Stimulated activated CD4-positive, alpha-beta T cell treated with anti-CD3 and anti-CD28 coated beads, Interleukin-15, amount 100 ng/mL, for 1 hour (primary cell): ENCODE measurements around the gene TRAM2.

ENCODE experiments used
- DNase-seq, 2 donors: peaks; one replicate each; pipeline ENCODE4 v3.0.0-alpha.2; 2020; ENCODE audit warnings: low read depth in 1 of 2, low spot score in 1 of 2

Gene TRAM2

DNA sequence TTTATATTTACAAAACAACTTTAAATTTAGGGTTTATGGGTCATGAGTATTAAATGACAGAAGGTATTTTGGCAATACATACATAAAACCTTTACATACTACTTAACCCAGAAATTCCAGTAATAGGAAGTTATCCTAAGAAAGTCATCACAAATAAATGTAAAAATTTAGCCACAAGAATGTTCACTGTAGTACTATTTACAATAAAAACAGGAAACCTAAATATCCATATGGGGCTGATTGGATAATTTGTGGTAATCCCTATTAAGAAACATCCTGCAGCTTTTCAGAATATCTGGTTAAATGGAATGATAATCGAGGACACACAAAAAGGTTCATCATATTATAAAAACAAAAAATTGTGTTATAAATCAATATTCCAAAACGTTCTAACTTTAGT is 44.4 kb downstream of the TRAM2 start:
- no peak for DNase-seq

DNA sequence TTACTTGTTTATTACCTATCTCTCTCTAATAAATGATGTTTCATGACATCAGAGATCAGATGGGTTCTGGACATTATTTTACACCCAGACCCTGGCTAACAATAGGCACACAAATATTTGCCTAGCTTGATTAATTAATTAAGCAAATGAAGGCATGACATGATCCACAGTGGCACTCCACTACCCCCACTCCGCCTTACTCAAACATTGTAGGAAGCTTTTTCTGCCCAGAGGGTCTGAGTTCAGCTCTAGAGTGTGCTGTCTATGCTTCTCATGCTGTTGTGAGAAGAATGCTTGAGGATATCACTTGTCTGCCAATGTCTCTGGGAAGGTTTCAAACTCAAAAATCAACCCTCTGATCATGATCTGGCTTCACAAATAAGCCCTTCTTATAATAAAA is 45.0 kb downstream of the TRAM2 start:
- no peak for DNase-seq

DNA sequence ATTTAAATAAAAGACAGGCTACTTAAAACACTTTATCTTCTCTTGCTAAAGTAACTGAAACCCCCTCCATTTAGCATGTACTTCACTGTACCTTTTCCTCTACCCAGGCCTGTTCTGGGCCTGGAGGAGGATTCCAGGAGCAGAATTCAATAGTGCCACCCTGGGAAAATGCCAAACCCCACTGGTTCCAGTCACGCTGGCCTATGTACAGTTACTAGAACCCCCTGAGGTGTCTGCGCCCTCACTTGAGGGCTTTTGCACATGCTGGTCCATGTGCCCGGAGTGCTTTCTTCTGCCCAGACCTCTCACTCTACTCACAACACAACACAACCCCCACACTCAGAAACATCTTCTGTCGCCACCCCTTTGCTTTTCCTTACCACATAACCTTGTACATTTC is 45.5 kb downstream of the TRAM2 start:
- no peak for DNase-seq

DNA sequence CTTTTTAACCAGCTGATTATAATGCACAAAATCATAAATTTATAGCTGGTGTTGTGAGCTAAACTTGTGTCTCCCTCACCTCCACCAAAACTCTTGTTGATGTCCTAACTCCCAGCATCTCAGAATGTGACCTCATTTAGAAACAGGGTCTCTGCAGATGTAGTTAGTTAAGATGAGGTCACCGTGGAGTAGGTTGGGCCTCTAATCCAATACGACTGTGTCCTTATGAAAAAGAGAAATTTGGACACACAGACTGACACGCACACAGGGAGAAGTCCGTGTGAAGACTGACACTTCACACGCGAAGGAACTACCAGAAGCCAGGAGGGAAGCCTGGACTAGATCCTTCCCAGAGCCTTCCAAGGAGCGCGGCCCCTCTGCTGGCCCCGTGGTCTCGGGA is 46.5 kb downstream of the TRAM2 start:
- no peak for DNase-seq

DNA sequence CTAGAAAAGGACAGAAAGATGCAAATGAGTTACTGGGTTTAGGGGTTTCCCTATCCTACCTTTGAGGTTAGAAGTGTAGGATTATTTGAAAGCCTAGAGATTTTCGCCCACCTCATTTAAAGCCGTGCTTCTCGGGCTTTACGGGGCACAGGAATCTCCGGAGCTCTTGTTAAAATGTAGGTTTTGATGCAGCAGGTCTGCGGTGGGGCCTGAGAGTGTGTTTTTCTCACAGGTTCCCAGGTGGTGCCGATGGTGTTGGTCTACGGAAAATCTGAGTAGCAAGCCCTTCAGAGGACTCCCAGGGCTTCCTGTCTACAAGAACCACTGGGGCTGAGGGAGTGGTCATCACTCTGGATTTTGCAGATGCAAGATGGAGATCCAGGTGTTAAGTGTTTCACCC is 47.5 kb downstream of the TRAM2 start:
- no peak for DNase-seq

DNA sequence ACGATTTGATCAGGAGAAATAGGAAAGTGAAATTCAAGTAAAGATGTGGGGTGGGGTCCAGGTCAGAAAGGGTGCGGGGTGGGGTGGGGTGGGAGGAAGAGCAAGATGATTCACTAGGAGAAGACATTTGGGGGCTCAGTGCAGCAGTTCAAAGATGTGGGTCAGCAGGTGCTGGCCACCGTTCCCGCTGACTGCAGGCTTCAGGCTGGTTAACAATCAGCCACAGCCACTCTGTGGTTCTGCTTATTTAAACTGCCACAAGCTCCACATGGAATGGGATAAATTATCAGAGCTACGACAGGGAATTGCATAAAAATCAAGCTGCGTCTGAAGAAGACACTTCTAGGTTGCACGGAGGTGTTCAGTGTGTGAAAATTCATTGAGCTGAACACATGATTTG is 49.4 kb downstream of the TRAM2 start:
- no peak for DNase-seq

DNA sequence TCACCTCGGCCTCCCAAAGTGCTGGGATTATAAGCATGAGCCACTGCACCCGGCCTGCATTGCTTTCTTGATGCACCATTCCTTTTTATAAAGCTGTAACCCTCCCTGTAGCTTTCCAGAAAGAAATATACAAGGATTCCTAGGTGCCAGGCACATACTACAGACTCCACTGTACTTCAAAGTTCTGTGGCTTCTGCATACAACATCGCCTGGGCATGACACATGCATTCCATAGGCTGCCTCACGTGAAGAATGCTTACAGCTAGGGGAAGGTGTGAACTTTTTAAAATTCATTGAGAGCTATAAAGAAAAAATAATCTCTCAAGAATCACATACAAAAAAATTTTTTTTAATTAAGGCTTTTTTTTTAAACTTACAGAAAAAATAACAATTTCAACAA is 50.2 kb downstream of the TRAM2 start:
- DNase-seq: no peak

DNA sequence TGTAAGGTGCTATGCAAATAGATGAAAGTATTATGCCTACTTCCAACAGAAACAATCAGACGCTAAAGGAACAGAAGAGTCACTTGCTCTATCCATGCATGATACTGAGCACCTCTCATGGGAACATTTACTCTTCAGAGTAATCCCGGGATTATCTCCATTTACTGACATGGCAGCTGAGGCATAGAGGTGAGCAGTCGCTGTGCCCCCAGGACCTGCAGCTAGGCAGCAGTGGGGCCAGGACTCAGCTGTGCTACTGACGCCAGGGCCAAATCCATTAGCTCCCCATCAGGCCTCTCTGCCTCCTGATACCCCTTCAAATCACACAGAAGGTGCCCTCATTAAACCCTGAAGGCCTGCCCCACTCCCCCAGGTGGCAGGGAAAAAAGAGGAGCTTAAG is 51.9 kb downstream of the TRAM2 start:
- no peak for DNase-seq

DNA sequence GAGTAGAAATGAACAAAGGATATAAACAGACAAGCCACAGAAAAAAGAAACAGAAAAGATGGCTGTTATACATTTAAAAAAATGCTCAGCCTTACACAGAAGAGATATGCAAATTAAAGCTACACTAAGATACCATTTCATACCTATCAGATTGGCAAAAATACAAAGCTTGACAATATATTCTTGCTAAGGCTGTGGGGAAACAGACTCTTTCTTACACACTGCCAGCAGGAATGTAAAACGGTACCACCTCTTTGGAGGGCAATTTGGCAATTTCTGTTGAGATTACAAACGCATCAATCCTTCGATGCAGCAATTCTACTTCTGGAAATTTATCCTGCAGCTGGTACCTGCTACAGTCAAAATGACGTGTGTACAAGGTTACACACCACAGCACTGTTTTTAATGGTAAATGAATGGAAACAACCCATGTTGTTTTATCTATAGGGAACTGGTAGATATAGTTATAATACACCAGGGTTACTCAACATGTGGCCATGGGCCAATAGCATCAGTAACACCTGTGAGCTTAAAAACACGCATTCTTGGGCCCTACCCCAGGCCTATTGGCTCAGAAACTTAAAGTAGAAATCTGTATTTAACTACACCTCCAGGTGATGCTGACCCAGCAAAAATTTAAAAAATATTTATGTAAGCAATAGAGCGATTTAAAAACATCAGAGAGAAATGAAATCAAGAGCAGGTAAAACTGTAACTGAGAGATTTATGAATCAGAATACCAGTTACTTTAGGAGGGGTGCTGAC is 53.3 kb downstream of the TRAM2 start:
- no peak for DNase-seq

DNA sequence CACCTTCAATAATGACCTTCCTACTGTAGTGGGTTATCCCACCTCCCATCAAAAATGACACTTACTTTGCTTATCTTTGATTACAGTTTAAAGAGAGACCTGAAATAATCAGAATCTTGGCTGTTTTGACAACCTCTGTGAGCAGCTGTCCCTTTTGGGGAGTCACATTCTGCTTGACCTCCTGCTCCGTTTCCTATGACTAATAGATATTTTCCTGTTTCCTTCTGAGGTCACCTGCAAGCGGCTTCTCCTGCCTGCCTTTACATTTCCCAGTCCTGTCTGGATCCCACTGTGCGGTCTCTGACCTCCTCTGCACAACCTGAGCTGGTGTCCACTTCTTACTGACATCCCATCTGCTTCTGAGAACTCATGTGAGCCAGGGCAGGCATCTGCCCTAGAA is 54.2 kb downstream of the TRAM2 start:
- no peak for DNase-seq

DNA sequence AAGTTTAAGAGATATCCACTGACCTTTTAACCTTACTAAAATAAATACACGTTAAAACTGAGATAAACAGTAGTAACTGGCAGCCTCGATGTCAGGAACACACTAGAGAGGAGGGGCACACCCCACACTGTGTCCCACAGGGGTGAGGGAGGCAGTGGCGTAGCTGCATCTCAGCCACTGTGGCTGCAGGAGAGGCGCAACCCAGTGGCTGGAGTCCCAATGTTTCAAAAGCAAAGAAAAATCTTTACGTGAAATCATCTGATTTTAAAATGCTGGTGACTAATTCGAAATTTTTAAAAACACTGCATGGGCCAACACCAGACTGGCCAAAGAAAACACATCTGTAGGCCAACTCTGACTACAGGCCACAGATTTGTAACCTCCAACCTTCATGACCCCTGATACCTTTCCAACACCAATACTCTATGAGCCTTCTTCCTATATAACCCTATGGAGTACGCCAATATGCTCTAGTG is 54.7 kb downstream of the TRAM2 start:
- DNase-seq: no peak

DNA sequence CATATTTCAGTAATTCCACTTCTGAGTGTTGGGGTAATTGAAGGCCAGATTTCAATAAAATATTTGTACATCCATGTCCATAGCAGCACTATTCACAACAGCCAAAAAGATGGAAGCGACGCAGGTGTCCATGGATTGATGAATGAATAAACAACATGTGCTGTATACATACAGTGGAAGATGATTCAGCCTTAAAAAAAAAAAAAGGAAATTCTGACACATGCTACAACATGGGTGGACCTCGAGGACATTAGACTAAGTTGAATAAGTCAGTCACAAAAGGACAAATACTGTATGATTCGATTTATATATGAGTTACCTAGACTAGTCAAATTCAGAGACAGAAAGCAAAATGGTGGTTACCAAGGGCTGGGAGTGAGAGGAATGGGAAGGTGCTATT is 57.2 kb downstream of the TRAM2 start:
- DNase-seq: no peak

DNA sequence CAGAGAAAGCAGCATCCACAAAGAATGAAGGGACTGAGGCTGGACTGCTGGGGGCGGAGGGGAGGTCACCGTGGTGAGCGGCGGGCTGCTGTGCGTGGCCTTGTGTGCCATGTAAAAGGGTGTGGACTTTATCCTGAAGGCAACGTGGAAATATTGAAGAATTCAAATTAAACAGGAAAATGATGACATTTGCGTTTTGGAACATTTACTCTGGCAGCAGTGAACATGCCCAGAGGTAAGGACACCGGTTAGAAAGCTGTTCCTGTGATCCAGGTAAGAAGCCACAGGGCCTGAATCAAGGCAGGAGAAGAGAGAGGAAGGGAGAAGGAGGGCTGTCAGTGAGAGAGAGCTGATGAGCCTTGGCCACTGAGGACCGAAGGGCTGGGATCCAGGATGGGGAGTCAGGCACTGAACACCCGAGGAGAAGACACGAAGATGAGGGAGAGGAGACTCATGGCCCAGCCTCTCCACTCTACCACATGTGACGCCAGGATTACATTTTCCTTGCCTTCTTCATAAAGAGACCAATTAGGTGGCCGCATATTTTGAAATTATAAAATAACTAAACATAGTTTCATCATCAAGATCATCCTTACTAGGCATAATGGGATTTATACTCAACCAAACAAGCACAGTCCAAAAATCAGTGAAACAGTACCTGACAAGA is 58.4 kb downstream of the TRAM2 start:
- no peak for DNase-seq

DNA sequence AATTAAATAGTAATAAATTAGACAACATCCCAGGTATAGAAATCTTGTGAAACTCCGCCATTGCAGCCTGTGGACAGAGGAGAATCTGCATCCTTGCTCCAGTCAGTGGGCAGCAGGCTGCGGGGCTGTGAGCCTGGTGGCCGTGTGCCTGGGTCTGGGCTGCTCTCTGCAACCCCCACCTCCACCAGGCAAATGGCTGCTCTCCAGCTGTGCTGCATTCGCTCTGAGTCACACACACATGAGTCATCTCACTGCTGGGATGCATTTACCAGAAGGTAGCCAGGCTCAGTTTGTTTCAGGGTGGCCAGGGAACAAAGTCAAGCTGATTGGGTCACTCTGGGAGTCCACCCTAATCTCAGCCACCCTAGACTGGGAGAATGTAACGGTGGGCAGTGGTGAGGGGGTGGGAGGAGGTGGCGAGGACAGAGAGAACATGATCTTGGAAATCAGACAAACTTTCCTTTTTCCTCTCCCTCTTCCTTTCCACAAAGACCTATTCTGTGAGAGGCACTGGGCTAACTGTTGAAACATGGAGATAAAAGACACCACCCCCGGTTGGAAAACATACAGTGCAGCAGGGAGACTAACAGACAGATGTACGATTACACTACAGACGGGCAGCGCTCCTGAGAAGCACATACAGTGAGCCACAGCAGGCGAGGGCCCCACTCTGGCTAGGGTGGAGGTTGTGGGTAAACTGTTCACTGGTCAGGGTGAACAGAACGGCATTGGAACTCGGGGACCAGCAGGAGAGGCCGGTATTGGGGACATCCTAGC is 59.2 kb downstream of the TRAM2 start:
- no peak for DNase-seq

DNA sequence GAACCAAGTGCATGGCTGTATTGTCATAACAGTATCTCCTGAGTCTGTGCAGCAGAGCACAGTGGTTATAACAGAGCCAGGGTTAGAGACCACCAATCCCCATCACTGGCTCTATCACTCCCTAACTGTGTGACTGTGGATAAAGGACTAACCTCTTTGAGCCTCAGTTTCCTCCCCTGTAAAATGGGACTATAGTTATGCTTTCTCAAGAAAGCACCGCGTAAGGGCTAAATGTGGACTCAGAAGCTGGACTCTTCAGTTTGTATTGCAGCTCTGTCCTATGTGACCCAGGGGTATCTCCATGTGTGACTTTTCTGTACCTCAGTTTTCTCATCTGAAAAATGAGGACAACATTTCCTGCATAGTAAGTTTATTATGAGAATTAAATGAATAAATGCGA is 59.9 kb downstream of the TRAM2 start:
- DNase-seq: no peak

DNA sequence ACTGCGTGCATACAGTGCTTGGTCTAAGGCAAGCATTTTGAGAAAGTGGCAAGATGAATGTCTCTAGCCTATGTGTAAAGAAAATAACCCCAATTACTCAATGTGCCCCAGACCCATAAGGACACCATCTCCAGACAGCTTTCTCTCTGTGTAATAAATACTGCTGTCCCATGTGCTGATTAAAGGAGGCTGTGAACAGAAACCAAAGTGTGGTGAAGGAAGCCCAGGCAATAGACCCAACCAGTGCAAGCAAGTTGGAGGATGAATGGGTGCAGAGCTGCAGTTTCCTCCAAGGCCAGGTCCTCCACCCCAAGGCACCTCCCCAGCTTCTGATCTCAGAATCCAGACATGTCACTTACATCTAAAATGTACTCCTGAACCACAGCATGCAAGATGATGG is 60.6 kb downstream of the TRAM2 start:
- no peak for DNase-seq

DNA sequence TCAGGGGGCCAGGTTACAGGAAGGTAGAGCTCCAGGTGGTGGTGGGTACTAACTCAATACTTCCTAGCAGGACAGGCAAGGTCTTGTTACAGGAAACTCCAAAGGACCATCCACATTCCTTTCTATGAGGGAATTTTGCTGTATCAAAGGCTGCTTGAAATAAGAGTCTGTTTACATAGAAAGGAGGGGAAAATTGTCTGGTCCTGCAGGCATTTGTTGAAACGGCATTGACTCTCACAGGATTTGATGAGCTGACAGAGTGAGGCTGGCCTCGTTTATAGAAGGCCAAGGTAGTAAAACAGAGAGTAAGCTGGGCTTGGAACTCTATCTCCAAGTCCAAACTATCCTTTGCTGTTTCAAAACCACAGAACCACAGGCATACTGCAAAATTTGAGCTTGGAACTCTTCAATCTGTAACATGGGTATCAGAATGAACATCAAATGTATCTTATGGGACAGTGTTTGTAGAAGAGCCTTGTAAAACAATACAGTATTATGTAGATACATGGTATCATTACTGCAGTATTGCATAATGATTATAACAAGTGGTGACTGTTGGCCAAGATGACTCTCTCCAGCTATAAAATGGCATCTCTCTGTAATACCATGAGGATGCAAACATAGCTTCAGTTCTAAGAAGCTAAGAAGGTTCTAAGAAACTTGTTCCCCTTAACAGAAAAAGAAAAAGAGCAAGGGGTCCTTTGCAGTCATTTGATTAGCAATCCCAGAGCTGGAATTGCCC is 61.5 kb downstream of the TRAM2 start:
- no peak for DNase-seq

DNA sequence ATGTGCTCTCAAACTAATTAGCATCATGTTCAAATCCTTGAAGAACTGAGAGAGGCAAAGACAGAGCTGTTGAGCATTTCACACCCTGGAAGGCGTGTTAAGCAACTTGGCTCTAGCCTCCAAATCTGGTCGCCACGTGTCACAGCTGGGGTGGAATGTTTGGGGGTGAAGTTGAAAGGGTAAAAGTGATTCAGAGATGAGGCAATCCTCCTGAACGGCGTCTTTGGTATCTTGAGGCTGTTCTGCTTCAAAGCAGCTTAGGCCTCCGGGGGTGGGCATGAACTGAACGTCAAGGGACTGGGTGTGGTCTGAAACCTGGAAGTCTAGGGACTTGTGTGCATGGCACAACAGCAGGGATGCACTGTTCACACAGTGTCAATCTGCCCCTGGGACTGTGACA is 62.3 kb downstream of the TRAM2 start:
- DNase-seq: no peak

DNA sequence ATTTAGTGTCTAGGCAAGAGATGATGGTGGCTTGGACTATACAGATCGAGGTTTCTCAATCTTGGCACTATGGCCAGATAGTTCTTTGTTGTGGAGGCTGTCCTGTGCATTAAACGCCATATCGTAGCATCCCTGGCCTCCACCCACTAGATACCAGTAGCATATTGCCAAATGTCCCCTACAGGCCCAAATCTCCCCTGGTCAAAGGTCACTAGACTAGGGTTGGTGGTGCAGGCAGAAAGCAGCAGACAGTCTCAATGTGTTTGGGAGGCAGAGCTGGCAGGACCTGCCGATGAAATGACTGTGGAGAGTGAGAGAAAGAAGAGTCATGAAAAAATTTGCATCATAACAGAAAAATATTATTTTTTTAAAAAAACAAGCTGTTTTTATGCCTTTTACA is 63.0 kb downstream of the TRAM2 start:
- no peak for DNase-seq

DNA sequence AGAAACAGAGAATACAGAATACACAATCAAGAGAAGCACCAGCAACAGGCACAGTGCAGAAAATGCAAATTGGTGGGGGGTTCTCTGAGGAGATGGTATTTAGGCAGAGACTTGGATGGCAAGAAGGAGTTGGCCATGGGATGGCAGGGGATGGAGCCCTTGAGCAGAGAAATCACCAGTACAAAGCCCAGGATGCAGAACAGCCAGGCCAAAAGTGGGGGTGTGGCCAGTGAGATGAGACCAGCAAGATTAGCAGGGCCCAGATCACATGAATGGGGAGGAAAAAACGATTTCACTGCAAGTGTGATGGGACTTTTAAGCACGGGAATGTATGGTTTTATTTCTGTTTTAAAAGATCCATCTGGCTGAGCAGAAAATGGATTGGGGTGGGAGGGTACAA is 63.4 kb downstream of the TRAM2 start:
- no peak for DNase-seq

DNA sequence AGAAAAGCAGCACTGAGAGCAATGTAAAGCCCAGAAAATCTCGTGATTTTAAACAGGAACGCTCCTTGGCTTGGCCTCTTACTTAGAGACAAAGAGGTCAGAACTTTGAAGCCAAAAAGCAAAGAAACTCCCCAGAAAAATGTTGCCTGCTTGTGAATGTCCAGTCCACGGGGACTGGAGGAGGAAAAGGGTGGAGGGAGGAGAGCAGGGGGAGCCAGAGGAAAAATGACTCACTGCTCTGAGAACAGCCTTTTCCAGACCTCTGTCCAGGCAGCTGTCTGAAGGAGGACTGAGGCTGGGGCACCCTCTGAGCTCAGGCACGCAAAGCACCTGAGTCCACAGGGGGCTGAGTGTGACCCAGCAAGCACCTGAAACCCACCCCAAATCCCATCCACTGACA is 64.7 kb downstream of the TRAM2 start:
- DNase-seq: no peak
